Urothelium cell line (cell line): ENCODE results near the gene PDGFC.

Experiments used
- DNase-seq: peaks from one replicate; pipeline ENCODE4 v3.0.0; 2011; ENCODE audit warnings: low spot score, mixed read lengths
- FAIRE-seq: peaks from 2 replicates; lab custom pipeline; 2011; peaks lifted over from hg19 to GRCh38; lab: Jason Lieb, UNC

PDGFC gene

GRCh38 chr4:156975686-156976085 is 4.1 kb upstream of the PDGFC start:
- no peak for DNase-seq
- no peak for FAIRE-seq

- no peak for FAIRE-seq
- peak; percentile 31 for DNase-seq
Observed at GRCh38 chr4:156974264-156974663, 2.7 kb upstream of the PDGFC start.

- FAIRE-seq (no peak), DNase-seq (no peak)
Observed at GRCh38 chr4:156972379-156973015, 898 bp upstream of the PDGFC start.

- no peak for DNase-seq
Observed at GRCh38 chr4:156971165-156971675, 379 bp downstream of the PDGFC start.

GRCh38 chr4:156970501-156971164 is 966 bp downstream of the PDGFC start:
- FAIRE-seq (no peak), DNase-seq (no peak)

More at GRCh38 chr4:156971165-156971675, 379 bp downstream of the PDGFC start:
- no peak for FAIRE-seq

GRCh38 chr4:156969911-156970310 is 1.7 kb downstream of the PDGFC start:
- DNase-seq (no peak), FAIRE-seq (no peak)

- FAIRE-seq (no peak), DNase-seq (no peak)
Observed at GRCh38 chr4:156969101-156969500, 2.5 kb downstream of the PDGFC start.

- peak; percentile 44 for DNase-seq
- no peak for FAIRE-seq
Observed at GRCh38 chr4:156968479-156968984, 3.1 kb downstream of the PDGFC start.

GRCh38 chr4:156966836-156967235 is 4.8 kb downstream of the PDGFC start:
- no peak for FAIRE-seq

GRCh38 chr4:156963419-156963818 is 8.2 kb downstream of the PDGFC start:
- FAIRE-seq (no peak), DNase-seq (no peak)

More at GRCh38 chr4:156966836-156967235, 4.8 kb downstream of the PDGFC start:
- DNase-seq = no peak

- FAIRE-seq (no peak), DNase-seq (no peak)
Observed at GRCh38 chr4:156962528-156962974, 9.0 kb downstream of the PDGFC start.

GRCh38 chr4:156962058-156962358 is 9.6 kb downstream of the PDGFC start:
- FAIRE-seq = no peak

GRCh38 chr4:156961196-156962057 is 10.2 kb downstream of the PDGFC start:
- no peak for DNase-seq
- no peak for FAIRE-seq

More at GRCh38 chr4:156962058-156962358, 9.6 kb downstream of the PDGFC start:
- DNase-seq = no peak

GRCh38 chr4:156959298-156959702 is 12.3 kb downstream of the PDGFC start:
- FAIRE-seq = no peak
- no peak for DNase-seq

GRCh38 chr4:156958276-156959074 is 13.1 kb downstream of the PDGFC start:
- DNase-seq (no peak), FAIRE-seq (no peak)

GRCh38 chr4:156957556-156957955 is 14.0 kb downstream of the PDGFC start:
- no peak for DNase-seq
- no peak for FAIRE-seq

GRCh38 chr4:156956826-156957368 is 14.7 kb downstream of the PDGFC start:
- FAIRE-seq (no peak), DNase-seq (no peak)

GRCh38 chr4:156956359-156956758 is 15.2 kb downstream of the PDGFC start:
- no peak for DNase-seq
- no peak for FAIRE-seq

GRCh38 chr4:156954587-156954986 is 17.0 kb downstream of the PDGFC start:
- DNase-seq = no peak
- FAIRE-seq = no peak

GRCh38 chr4:156953951-156954350 is 17.6 kb downstream of the PDGFC start:
- no peak for DNase-seq
- no peak for FAIRE-seq
